Measurements from ENCODE around the gene SIX3.

Gene SIX3

GRCh38 chr2:44942304-44943030, 965 bp downstream of the SIX3 start:
- H3K27ac ChIP-seq, result no peak overlapping the region
- DNase-seq (ENCODE audit: low read depth, low spot score), result no peak

- no peak for DNase-seq (ENCODE audit: low read depth, low spot score)
- no peak overlapping the region for H3K27ac ChIP-seq
Measured at GRCh38 chr2:44943031-44943692, 1.7 kb downstream of the SIX3 start.

- no peak for DNase-seq (ENCODE audit: low read depth, low spot score)
- no peak overlapping the region for H3K27ac ChIP-seq
Measured at GRCh38 chr2:44943693-44944101, 2.2 kb downstream of the SIX3 start.

GRCh38 chr2:44944102-44944951, 2.8 kb downstream of the SIX3 start:
- no peak overlapping the region for H3K27ac ChIP-seq
- no peak for DNase-seq (ENCODE audit: low read depth, low spot score)

GRCh38 chr2:44944952-44945612, 3.6 kb downstream of the SIX3 start:
- no peak overlapping the region for H3K27ac ChIP-seq
- no peak for DNase-seq (ENCODE audit: low read depth, low spot score)

GRCh38 chr2:44945676-44946371, 4.3 kb downstream of the SIX3 start:
- no peak for DNase-seq (ENCODE audit: low read depth, low spot score)
- H3K27ac ChIP-seq, result no peak overlapping the region

- no peak overlapping the region for H3K27ac ChIP-seq
- no peak for DNase-seq (ENCODE audit: low read depth, low spot score)
Measured at GRCh38 chr2:44946372-44947027, 5.0 kb downstream of the SIX3 start.

- H3K27ac ChIP-seq, result no peak overlapping the region
Measured at GRCh38 chr2:44947028-44947375, 5.5 kb downstream of the SIX3 start.

GRCh38 chr2:44948565-44949328, 7.2 kb downstream of the SIX3 start:
- no peak overlapping the region for H3K27ac ChIP-seq
- DNase-seq (ENCODE audit: low read depth, low spot score), result no peak

More at GRCh38 chr2:44947028-44947375, 5.5 kb downstream of the SIX3 start:
- DNase-seq (ENCODE audit: low read depth, low spot score), result no peak

GRCh38 chr2:44949329-44950151, 8.0 kb downstream of the SIX3 start:
- H3K27ac ChIP-seq, result no peak overlapping the region
- DNase-seq (ENCODE audit: low read depth, low spot score), result no peak

- H3K27ac ChIP-seq, result no peak overlapping the region
- DNase-seq (ENCODE audit: low read depth, low spot score), result no peak
Measured at GRCh38 chr2:44950646-44951045, 9.1 kb downstream of the SIX3 start.

- DNase-seq (ENCODE audit: low read depth, low spot score), result no peak
- H3K27ac ChIP-seq, result no peak overlapping the region
Measured at GRCh38 chr2:44951124-44951523, 9.6 kb downstream of the SIX3 start.

- no peak overlapping the region for H3K27ac ChIP-seq
- no peak for DNase-seq (ENCODE audit: low read depth, low spot score)
Measured at GRCh38 chr2:44951714-44952113, 10.2 kb downstream of the SIX3 start.

- DNase-seq (ENCODE audit: low read depth, low spot score), result no peak
Measured at GRCh38 chr2:44952143-44952805, 10.8 kb downstream of the SIX3 start.

GRCh38 chr2:44952806-44953498, 11.4 kb downstream of the SIX3 start:
- no peak for DNase-seq (ENCODE audit: low read depth, low spot score)
- no peak overlapping the region for H3K27ac ChIP-seq

More at GRCh38 chr2:44952143-44952805, 10.8 kb downstream of the SIX3 start:
- no peak overlapping the region for H3K27ac ChIP-seq

- no peak overlapping the region for H3K27ac ChIP-seq
- no peak for DNase-seq (ENCODE audit: low read depth, low spot score)
Measured at GRCh38 chr2:44953499-44953883, 12.0 kb downstream of the SIX3 start.

GRCh38 chr2:44954447-44954888, 13.0 kb downstream of the SIX3 start:
- no peak for DNase-seq (ENCODE audit: low read depth, low spot score)
- no peak overlapping the region for H3K27ac ChIP-seq

Measured in epithelial cell of prostate (primary cell).